Activated gamma-delta T cell (primary cell): Measurements from ENCODE around the gene LYRM1.
"Not testable (repeated sequence)": the region's sequence is repeated elsewhere in the genome, so short reads cannot be mapped to it uniquely, and the experiment has no call there.

Source experiments
- DNase-seq: peaks from one replicate; lab custom pipeline; 2025; lab: John Stamatoyannopoulos, UW

LYRM1 gene

GRCh38 chr16:20933589-20933988 lies 33.0 kb downstream of the LYRM1 start:
- DNase-seq = no peak

- no peak for DNase-seq
These were observed 37.2 kb downstream of the LYRM1 start for GRCh38 chr16:20937736-20938135.

- no peak for DNase-seq
These were observed 37.9 kb downstream of the LYRM1 start for GRCh38 chr16:20938426-20938825.

- DNase-seq = no peak
These were observed 39.0 kb downstream of the LYRM1 start for GRCh38 chr16:20939611-20940010.

GRCh38 chr16:20940871-20941635 lies 40.5 kb downstream of the LYRM1 start:
- no peak for DNase-seq

GRCh38 chr16:20941636-20941926 lies 41.0 kb downstream of the LYRM1 start:
- DNase-seq = no peak

- no peak for DNase-seq
These were observed 41.7 kb downstream of the LYRM1 start for GRCh38 chr16:20942256-20942655.

GRCh38 chr16:20944861-20945574 lies 44.4 kb downstream of the LYRM1 start:
- DNase-seq = no peak

- DNase-seq = not testable (repeated sequence)
These were observed 45.0 kb downstream of the LYRM1 start for GRCh38 chr16:20945575-20945875.

- DNase-seq = no peak
These were observed 45.6 kb downstream of the LYRM1 start for GRCh38 chr16:20946015-20946629.

GRCh38 chr16:20948444-20948843 lies 47.9 kb downstream of the LYRM1 start:
- no peak for DNase-seq

- no peak for DNase-seq
These were observed 49.1 kb downstream of the LYRM1 start for GRCh38 chr16:20949660-20950059.

- no peak for DNase-seq
These were observed 49.7 kb downstream of the LYRM1 start for GRCh38 chr16:20950294-20950693.

- no peak for DNase-seq
These were observed 51.8 kb downstream of the LYRM1 start for GRCh38 chr16:20952139-20952920.

GRCh38 chr16:20954574-20954973 lies 54.0 kb downstream of the LYRM1 start:
- no peak for DNase-seq

- DNase-seq = no peak
These were observed 55.7 kb downstream of the LYRM1 start for GRCh38 chr16:20956319-20956718.

- DNase-seq = no peak
These were observed 56.6 kb downstream of the LYRM1 start for GRCh38 chr16:20957153-20957552.

- DNase-seq = no peak
These were observed 60.3 kb downstream of the LYRM1 start for GRCh38 chr16:20960899-20961298.

- no peak for DNase-seq
These were observed 68.2 kb downstream of the LYRM1 start for GRCh38 chr16:20968765-20969164.

GRCh38 chr16:20969386-20969785 lies 68.8 kb downstream of the LYRM1 start:
- no peak for DNase-seq

GRCh38 chr16:20971401-20971800 lies 70.8 kb downstream of the LYRM1 start:
- DNase-seq = no peak

- DNase-seq = not testable (repeated sequence)
These were observed 72.6 kb downstream of the LYRM1 start for GRCh38 chr16:20973201-20973600.
